Measurements from ENCODE around the gene LAMP1. TPM values are rescaled to one million over a fixed set of nuclear protein-coding genes. Genes with fewer than 3 reads are reported as not detected.
"Not testable (repeated sequence)": the region's sequence is repeated elsewhere in the genome, so short reads cannot be mapped to it uniquely, and the experiment has no call there.

The LAMP1 gene
- polyA plus RNA-seq, 1 of the 3 experiments (the other 2 are of a cell fraction): 261 TPM

DNA sequence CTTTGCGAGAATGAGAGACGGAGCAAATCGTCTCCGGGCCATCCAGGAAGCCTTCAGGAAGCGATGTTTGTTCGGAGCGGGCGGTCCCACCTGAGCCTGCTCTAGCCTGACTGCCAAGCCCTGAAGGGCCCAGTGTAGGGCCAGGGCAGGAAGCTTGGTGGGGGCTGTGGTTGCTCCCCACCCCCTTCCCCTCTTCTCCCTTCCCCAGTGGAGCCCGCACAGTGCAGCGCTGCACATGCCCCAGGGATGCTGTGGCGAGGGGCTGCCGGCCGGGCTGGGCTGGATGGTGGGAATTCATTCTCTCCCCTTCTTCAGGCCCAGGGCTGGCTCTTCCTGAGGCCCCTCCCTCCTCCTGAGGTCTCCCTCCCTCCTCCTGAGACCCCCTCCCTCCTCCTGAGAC, 74.0 kb downstream of the LAMP1 start:
- POLR2A ChIA-PET: no interaction called here
- H3K27ac ChIP-seq (ENCODE audit: low read depth in 2 of 2, low read length in 1 of 2): no peak overlapping the region
- H4K20me1 ChIP-seq (ENCODE audit: insufficient read depth): no peaks in the 10 kb centered on the region
- CTCF ChIA-PET: no interaction called here
- H3K27me3 ChIP-seq (ENCODE audit: insufficient read depth): no peaks in the 10 kb centered on the region; the same call in 1 of the 2 replicates
- no peak overlapping the region for H3K4me3 ChIP-seq (ENCODE audit: low read depth in 2 of 2, low read length in 1 of 2)
- H3K9me2 ChIP-seq: no peaks in the 10 kb centered on the region
- DNase-seq: no peak
- no peaks in the 10 kb centered on the region for H3K4me1 ChIP-seq (ENCODE audit: control insufficient read depth in 1 of 2, insufficient read depth in 2 of 2, low read depth in 1 of 2, low read length in 1 of 2)
- no peaks in the 10 kb centered on the region for H3K36me3 ChIP-seq (replicated peaks in 1 of 2; ENCODE audit: control insufficient read depth in 1 of 2, insufficient read depth in 2 of 2, low read length in 1 of 2)
- no peak overlapping the region for H2AFZ ChIP-seq (ENCODE audit: low read depth)
- H3K9ac ChIP-seq: no peak overlapping the region
- H3K4me2 ChIP-seq: no peak overlapping the region
- H3F3A ChIP-seq (replicated peaks; ENCODE audit: insufficient read depth): no peaks in the 10 kb centered on the region
- 86% methylated on average over 8 of the region's 13 CpGs for WGBS (ENCODE audit: low lambda C conversion rate)
- no peaks in the 10 kb centered on the region for H3K9me3 ChIP-seq
- no peaks in the 10 kb centered on the region for H3K79me2 ChIP-seq (ENCODE audit: insufficient read depth)
- TF ChIP-seq CTCF (IDR thresholded peaks at IDR 0.05) (no peak), PBX3 (IDR thresholded peaks at IDR 0.05) (no peak), FOXJ3 (CRISPR knock-in tag; IDR thresholded peaks at IDR 0.05) (no peak), RCOR1 (IDR thresholded peaks at IDR 0.05; ENCODE audit: low read length) (no peak), GATA2 (CRISPR knock-in tag; IDR thresholded peaks at IDR 0.05) (no peak), USF1 (IDR thresholded peaks at IDR 0.05; ENCODE audit: borderline replicate concordance, low read depth) (no peak)
- TF ChIP-seq, protein P1, sequence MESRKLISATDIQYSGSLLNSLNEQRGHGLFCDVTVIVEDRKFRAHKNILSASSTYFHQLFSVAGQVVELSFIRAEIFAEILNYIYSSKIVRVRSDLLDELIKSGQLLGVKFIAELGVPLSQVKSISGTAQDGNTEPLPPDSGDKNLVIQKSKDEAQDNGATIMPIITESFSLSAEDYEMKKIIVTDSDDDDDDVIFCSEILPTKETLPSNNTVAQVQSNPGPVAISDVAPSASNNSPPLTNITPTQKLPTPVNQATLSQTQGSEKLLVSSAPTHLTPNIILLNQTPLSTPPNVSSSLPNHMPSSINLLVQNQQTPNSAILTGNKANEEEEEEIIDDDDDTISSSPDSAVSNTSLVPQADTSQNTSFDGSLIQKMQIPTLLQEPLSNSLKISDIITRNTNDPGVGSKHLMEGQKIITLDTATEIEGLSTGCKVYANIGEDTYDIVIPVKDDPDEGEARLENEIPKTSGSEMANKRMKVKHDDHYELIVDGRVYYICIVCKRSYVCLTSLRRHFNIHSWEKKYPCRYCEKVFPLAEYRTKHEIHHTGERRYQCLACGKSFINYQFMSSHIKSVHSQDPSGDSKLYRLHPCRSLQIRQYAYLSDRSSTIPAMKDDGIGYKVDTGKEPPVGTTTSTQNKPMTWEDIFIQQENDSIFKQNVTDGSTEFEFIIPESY (IDR thresholded peaks at IDR 0.05; ENCODE audit: borderline replicate concordance, low read depth): no peak

GRCh38 chr13:113371701-113372100, 74.7 kb downstream of the LAMP1 start:
- H3K27me3 ChIP-seq (ENCODE audit: insufficient read depth); H3K9ac ChIP-seq; H2AFZ ChIP-seq (ENCODE audit: low read depth); H3K4me1 ChIP-seq (ENCODE audit: control insufficient read depth in 1 of 2, insufficient read depth in 2 of 2, low read depth in 1 of 2, low read length in 1 of 2); H3K4me2 ChIP-seq; H3K4me3 ChIP-seq (ENCODE audit: low read depth in 2 of 2, low read length in 1 of 2); H3K36me3 ChIP-seq (replicated peaks in 1 of 2; ENCODE audit: control insufficient read depth in 1 of 2, insufficient read depth in 2 of 2, low read length in 1 of 2); H3K9me2 ChIP-seq; H3F3A ChIP-seq (replicated peaks; ENCODE audit: insufficient read depth); DNase-seq; H3K27ac ChIP-seq (ENCODE audit: low read depth in 2 of 2, low read length in 1 of 2); H4K20me1 ChIP-seq (ENCODE audit: insufficient read depth); H3K79me2 ChIP-seq (ENCODE audit: insufficient read depth); POLR2A ChIA-PET; H3K9me3 ChIP-seq: not testable (repeated sequence)
- CTCF ChIA-PET: interaction anchor here (1.2 to 1.7 kb wide), 2 partner anchors 190 to 216 kb away, joined by 3 read pairs; no protein-coding TSS in a partner anchor
- 78% methylated on average over 3 of the region's 3 CpGs for WGBS (ENCODE audit: low lambda C conversion rate)

Small RNA genes within 50 kb of the gene (small RNA-seq; reads per million reads assigned to genes)
- 0 reads per million in 7 experiments for gene MIR8075

Other genes with a start within 250 kb of the LAMP1 start
- 0.16 TPM in 1 of 2 replicates, not detected in the other for gene F7, start 191.4 kb upstream of the LAMP1 start, polyA plus RNA-seq (2012; rRNA removed)
- gene F10, start 174.4 kb upstream of the LAMP1 start, polyA plus RNA-seq (2012; rRNA removed): 12.5 and 12.8 TPM in 2 replicates
- not detected in 2 replicates for gene PROZ, start 138.6 kb upstream of the LAMP1 start, polyA plus RNA-seq (2012; rRNA removed)
- 69.8 and 105 TPM in 2 replicates for gene PCID2, start 88.6 kb upstream of the LAMP1 start, polyA plus RNA-seq (2012; rRNA removed)
- 44.5 and 51.2 TPM in 2 replicates for gene CUL4A, start 87.6 kb upstream of the LAMP1 start, polyA plus RNA-seq (2012; rRNA removed)
- 8.0 and 10.2 TPM in 2 replicates for gene GRTP1, start 66.9 kb downstream of the LAMP1 start, polyA plus RNA-seq (2012; rRNA removed)
- 1.0 and 1.2 TPM in 2 replicates for gene ADPRHL1, start 156.2 kb downstream of the LAMP1 start, polyA plus RNA-seq (2012; rRNA removed)
- gene DCUN1D2, start 193.5 kb downstream of the LAMP1 start, polyA plus RNA-seq (2012; rRNA removed): 11.0 and 13.0 TPM in 2 replicates